Stomach smooth muscle (tissue), 2 donors: ENCODE data around the gene TJP3.
"Not testable (repeated sequence)": the region's sequence is repeated elsewhere in the genome, so short reads cannot be mapped to it uniquely, and the experiment has no call there.

Experiments used
- H3K27ac ChIP-seq: one replicate; pipeline ENCODE4 v1.7.0; 2013; ENCODE audit warnings: mild to moderate bottlenecking, low read length, inconsistent platforms
- H3K27me3 ChIP-seq, 2 donors: one replicate each; pipeline ENCODE4 v1.7.0; 2013; ENCODE audit warnings: low read length in 2 of 2; ENCODE audit not compliant: insufficient read depth in 2 of 2, control insufficient read depth in 1 of 2
- H3K36me3 ChIP-seq, 2 donors: one replicate each; pipeline ENCODE4 v1.7.0; 2013; ENCODE audit warnings: low read length in 2 of 2; ENCODE audit not compliant: control insufficient read depth in 2 of 2, insufficient read depth in 2 of 2
- H3K4me1 ChIP-seq: one replicate; pipeline ENCODE4 v1.7.0; 2013; ENCODE audit warnings: low read length; ENCODE audit not compliant: control insufficient read depth, insufficient read depth
- H3K4me3 ChIP-seq, 2 donors: one replicate each; pipeline ENCODE4 v1.7.0; 2013; ENCODE audit warnings: low read length in 2 of 2
- H3K9ac ChIP-seq, 2 donors: one replicate each; pipeline ENCODE4 v1.7.0; 2013; ENCODE audit warnings: low read length in 2 of 2, mild to moderate bottlenecking in 1 of 2
- H3K9me3 ChIP-seq, 2 donors: one replicate each; pipeline ENCODE4 v1.7.0; 2013; ENCODE audit warnings: low read length in 2 of 2; ENCODE audit not compliant: control insufficient read depth in 2 of 2
- donor health status: healthy.
- donor health status: Pancreatic carcinoma.

TJP3 gene

DNA sequence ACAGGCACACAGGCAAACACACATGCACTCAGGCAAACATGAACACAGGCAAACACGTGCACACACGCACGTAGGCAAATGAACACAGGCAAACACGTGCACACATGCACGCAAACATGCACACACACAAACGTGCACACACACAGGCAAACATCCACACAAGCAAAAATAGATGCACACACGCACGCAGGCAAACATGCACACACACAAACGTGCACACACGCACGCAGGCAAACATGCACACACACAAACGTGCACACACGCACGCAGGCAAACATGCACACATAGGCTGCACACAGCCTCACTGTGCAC is 41.7 kb upstream of the TJP3 start:
- not testable (repeated sequence) for H3K9ac ChIP-seq, H3K27me3 ChIP-seq
- peak overlapping the region; percentile 100 for H3K27ac ChIP-seq

DNA sequence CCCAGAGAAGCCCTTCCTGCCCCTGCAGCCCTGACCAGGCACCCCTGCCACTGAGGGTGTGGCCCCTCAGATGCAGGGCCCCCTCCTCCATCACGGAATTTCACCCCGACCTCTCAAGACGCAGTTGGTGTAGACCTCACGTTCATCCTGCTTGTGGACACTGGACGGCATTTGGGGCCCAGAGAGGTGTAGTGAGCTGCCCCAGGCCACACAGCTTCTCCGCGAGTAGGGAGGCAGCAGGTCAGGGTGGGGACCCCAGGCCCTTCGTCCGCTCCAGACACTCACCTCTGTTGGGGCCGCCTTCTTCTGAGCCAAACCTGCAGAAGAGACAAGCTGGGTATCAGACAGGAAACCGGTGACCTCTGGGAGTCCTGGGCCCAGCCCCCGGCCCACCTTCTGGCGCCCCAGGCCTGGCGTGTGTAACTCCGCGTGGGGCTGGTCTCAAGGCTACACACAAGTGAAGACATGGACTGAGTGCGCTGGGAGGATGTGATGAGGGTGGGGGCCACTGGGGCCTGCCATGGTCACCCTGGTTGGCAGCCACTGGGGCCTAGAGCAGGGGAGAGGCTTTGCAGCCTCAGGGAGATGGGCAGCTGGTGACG is 41.0 kb upstream of the TJP3 start:
- H3K27ac ChIP-seq = peak overlapping the region; percentile 100
- H3K27me3 ChIP-seq = no peaks in the 10 kb centered on the region
- H3K9ac ChIP-seq = peak overlapping the region in 1 of 2 donors; percentile 21
- H3K4me1 ChIP-seq = peaks cover 63% of the 10 kb centered on the region
- no peak overlapping the region for H3K4me3 ChIP-seq
- no peaks in the 10 kb centered on the region for H3K9me3 ChIP-seq
- peaks cover 18 to 29% of the 10 kb centered on the region in 2 donors for H3K36me3 ChIP-seq

More for the DNA sequence above, 41.7 kb upstream of the TJP3 start:
- H3K9me3 ChIP-seq, H3K4me3 ChIP-seq: not testable (repeated sequence)
- Histone ChIP-seq H3K36me3 (peaks cover 21 to 34% of the 10 kb centered on the region in 2 donors), H3K4me1 (peaks cover 57% of the 10 kb centered on the region)

DNA sequence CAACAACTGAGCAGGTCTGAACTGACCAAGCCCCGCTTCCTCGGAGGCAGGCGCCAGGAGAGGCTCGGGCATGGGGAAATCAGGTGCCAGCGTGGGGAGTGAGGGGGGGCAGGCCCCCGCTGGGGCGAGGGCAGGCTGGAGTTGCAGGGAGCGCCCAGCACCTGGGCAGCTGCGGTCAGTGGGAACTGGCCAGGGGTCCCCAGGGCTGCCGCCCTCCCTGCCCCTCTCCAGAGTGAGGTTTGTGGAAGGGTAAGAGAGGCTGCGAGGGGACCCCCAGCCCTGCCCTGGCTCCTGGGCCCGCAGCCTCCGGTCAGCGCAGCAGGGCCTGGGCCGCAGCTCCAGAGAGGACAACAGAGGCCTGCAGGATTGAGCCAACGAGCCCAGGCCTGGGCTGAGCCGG is 40.4 kb upstream of the TJP3 start:
- H3K4me3 ChIP-seq = peak overlapping the region in 1 of 2 donors; percentile 47
- H3K9ac ChIP-seq = peak overlapping the region; percentile 87 to 96
- H3K27me3 ChIP-seq = no peaks in the 10 kb centered on the region
- H3K36me3 ChIP-seq = peaks cover 18 to 28% of the 10 kb centered on the region in 2 donors
- H3K9me3 ChIP-seq = no peaks in the 10 kb centered on the region
- peak overlapping the region; percentile 100 for H3K27ac ChIP-seq
- H3K4me1 ChIP-seq = peaks cover 68% of the 10 kb centered on the region

DNA sequence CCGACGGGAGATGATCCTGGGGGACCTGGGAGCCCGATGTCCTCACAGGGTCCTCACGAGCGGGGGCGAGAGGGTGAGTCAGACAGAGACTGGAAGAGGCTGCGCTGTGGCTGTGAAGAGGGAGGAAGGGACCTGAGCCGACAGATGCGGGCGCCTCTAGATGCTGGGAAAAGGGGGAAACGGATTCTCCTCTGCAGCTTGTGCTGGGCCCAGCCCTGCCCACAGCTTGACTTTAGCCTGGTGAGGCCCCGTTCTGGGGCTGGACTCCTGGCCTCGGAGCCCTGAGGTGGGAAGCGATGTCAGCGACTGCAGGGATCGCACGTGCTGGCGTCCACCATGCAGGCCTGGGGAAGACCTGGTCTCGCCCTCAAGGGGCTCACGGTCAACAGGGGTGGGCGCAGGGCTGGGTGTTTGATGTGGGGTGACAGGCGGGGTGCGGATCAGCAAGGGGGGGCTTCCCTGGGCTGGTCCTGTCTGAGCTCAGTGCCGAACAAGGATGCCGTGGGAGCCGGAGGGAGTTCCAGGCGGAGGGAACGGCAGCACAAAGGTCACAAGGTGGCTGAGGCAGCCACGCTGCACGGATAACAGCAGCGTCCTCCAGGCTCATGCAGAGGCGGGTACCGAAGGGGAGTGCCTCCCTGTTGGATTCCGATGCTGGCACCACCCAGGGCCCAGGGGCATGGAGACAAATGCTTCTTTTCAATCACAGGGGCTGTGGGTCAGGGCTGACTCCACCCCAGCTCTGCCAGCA is 39.7 kb upstream of the TJP3 start:
- Histone ChIP-seq H3K27me3 (no peaks in the 10 kb centered on the region), H3K4me3 (peak overlapping the region; percentile 45 to 61), H3K9ac (peak overlapping the region; percentile 87 to 96), H3K9me3 (no peaks in the 10 kb centered on the region), H3K4me1 (peaks cover 73% of the 10 kb centered on the region), H3K27ac (peak overlapping the region; percentile 100), H3K36me3 (peaks cover 15 to 21% of the 10 kb centered on the region in 2 donors)

DNA sequence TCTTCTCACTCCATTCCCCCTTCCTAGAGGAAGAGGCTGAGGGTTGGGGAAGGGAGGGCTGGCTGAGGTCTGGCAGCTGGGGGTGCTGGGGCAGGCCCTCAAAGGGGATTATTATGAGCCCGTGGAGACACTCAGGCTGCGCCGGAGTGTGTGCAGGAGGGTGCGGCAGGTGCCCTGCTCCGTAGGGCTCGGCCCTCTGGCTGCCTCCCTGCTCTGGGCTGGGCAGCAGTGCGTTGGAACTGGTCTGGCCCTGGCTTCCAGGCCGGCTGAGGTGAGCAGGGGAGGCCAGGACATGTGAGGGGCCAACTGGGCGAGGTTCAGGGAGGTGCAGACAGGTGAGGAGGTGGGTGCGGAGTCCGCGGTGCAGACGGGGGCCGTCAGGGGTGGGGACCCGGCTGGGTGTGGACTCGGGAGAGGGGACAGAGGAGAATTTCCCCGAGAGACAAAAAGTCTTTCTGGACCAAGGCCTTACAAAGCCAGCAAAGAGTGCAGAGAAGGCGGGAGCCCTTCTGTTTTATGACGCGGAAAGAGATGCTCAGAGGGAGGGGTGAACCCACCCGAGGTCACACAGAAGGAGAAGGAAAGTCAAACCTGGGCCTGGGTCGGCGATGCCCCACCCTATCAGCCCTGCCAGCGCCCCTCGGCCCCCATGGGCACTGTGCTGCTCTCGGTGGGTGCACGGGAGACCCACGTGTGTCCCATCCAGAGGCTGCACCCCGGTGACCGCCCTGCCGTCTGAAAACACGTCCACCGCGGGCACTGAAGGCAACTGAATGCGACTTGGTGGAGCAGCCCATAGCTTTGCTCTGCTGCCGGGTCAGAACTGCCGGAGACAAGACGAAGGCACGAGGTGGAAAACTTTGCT is 38.9 kb upstream of the TJP3 start:
- peaks cover 0 to 3% of the 10 kb centered on the region in 2 donors for H3K9me3 ChIP-seq
- H3K4me3 ChIP-seq = peak overlapping the region; percentile 61 to 62
- peak overlapping the region; percentile 100 for H3K27ac ChIP-seq
- no peaks in the 10 kb centered on the region for H3K27me3 ChIP-seq
- H3K36me3 ChIP-seq = peaks cover 8 to 15% of the 10 kb centered on the region in 2 donors
- H3K9ac ChIP-seq = peak overlapping the region; percentile 87 to 96
- peaks cover 73% of the 10 kb centered on the region for H3K4me1 ChIP-seq

DNA sequence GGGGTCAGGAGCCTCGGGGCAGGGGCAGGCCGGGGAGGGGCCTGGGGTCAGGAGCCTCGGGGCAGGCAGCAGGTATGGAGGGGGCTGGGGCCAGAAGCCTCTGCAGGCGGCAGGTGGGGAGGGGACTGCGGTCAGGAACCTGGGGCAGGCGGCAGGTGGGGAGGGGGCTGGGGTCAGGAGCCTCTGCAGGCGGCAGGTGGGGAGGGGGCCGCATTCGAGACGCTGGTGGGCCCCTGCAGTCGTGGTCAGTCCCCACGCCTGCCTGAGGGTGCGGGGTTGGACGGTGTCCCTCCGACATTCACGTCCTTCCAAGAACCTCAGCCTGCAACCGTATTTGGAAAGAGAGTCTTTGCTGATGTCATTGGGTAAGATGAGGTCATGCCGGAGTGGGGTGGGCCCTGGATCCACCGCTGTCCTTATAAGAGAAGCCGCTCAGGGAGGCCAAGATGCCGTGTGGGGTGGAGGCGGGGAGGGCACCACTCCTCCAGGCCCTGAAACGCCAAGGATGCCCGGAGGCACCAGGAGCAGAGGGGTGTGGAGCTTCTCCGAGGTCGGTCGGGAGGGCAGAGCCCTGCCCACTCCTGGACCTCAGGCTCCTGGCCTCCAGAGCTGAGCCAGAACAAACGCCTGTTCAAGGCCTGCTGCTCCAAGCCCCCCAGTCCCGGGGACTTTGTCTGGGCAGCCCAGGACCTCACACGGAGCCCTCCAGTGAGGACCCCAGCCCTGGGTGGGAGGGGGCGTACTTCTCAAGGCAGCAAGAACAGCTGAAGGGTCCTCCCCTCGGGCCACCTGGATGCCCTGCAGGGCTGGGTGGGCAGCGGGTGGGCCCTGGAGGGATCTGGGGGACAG is 38.0 kb upstream of the TJP3 start:
- Histone ChIP-seq H3K4me1 (peaks cover 78% of the 10 kb centered on the region), H3K27ac (peak overlapping the region; percentile 100), H3K4me3 (peak overlapping the region; percentile 62 to 75), H3K36me3 (peaks cover 8 to 10% of the 10 kb centered on the region in 2 donors), H3K9ac (peak overlapping the region; percentile 96 to 99), H3K9me3 (peaks cover 0 to 3% of the 10 kb centered on the region in 2 donors), H3K27me3 (no peaks in the 10 kb centered on the region)

DNA sequence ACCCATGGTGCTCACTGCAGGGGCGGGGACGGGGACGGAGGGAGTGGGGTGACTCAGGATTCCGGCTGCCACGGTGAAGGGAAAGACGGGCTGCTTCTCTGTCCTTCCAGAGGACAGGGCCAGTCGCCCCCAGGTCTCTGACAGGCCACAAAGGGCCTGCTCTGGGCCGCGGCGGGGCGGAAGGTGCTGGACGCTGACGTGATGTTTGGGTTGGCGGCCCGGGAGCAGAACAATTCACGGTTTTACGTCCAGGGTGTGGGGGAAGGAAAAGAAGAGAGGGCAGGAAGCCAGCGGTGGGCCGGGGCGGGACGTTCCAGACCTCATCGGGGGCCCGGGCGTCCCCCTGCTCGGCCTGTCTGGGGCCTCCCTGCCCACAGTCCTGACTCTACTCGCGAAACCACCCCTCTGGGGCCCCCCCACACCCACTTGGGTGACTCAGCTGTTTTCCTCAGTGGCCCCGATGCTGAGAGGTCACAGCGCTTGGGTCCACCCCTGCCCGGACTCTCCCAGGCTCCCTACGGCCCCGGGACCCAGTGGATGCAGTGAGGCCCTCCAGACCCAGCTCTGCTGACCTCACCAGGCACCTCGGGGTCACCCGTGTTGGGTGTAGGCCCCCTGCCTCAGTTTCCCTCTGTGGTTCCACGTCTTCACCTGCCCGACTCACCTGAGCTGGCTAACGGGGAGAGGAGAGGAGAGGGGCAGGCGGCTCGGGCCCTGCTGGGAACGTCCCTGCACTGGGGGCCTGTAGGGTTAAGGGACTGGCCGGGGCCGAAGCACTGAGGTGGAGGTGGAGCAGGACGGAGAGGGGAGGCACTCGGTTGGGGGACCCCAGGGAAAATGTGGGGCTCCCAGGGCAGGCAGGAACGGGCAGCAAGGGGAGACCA is 37.1 kb upstream of the TJP3 start:
- peak overlapping the region; percentile 100 for H3K27ac ChIP-seq
- H3K27me3 ChIP-seq = no peaks in the 10 kb centered on the region
- peak overlapping the region; percentile 96 to 99 for H3K9ac ChIP-seq
- peaks cover 0 to 3% of the 10 kb centered on the region in 2 donors for H3K9me3 ChIP-seq
- peak overlapping the region; percentile 54 to 75 for H3K4me3 ChIP-seq
- H3K4me1 ChIP-seq = peaks cover 82% of the 10 kb centered on the region
- peaks cover 8 to 10% of the 10 kb centered on the region in 2 donors for H3K36me3 ChIP-seq

DNA sequence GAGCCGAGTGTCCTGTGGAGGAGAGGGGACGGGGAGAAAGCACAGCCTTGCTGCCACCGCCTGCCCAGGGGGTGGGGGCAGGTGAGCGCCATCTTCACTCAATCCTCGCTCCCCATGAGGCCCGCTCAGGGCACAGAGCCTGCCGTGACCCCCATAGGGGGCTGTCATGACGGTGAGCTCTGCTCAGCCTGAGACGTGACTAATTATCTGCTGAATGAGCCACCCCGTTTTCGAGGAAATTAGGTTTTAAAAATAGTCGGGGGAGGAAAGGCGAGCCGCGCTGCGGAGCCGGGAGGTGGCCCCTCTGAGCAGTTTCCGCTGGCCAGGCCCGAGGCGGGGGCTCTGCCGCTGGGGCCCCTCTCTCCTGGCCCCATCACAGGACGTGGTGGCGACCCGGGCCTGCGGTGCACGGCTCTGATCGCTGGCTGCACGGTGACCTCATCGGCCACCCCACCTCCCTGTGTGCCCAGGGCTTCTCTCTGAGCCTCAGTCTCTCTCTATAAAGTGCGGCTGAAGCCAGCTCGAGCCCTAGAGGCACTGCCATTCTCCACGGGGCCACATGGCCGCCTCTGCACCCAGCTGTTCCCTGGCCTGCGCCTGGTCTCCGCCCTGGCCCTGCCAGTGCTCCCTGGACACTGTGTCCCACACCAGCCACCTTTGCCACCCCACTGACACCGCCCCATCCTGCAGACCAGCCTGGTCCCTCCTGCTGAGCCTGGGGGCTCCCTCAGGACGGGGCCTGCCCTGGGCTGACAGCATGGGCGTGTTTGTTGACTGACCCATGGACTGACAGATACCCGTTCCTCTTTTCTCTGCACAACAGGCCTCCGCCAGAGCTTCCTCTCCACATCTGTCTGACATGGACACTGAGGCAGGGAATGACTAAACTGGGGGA is 36.3 kb upstream of the TJP3 start:
- peaks cover 76% of the 10 kb centered on the region for H3K4me1 ChIP-seq
- H3K4me3 ChIP-seq = peak overlapping the region; percentile 54 to 75
- peaks cover 0 to 4% of the 10 kb centered on the region in 2 donors for H3K36me3 ChIP-seq
- H3K9ac ChIP-seq = peak overlapping the region; percentile 96 to 99
- no peaks in the 10 kb centered on the region for H3K27me3 ChIP-seq
- H3K27ac ChIP-seq = peak overlapping the region; percentile 100
- H3K9me3 ChIP-seq = peaks cover 0 to 3% of the 10 kb centered on the region in 2 donors

DNA sequence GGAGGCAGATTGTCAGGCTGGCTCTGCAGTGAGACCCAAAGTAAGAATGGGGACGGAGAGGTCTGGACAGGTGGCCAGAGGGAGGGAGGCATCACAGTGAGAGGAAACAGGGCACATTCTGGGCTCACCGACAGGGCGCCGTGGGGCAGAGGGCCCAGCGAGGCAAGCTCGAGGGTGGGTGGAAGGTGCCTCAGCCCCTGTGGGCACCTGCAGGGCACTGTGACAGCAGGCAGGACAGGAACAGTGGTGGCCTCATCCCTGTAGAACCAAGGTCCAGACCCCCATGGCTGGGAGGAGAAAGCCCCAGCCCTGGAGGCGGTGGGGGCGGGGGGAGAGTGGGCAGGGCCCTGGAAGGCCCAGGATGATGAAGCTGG is 35.6 kb upstream of the TJP3 start:
- H3K27me3 ChIP-seq = no peaks in the 10 kb centered on the region
- peaks cover 70% of the 10 kb centered on the region for H3K4me1 ChIP-seq
- peak overlapping the region in 1 of 2 donors; percentile 75 for H3K4me3 ChIP-seq
- peaks cover 0 to 2% of the 10 kb centered on the region in 2 donors for H3K36me3 ChIP-seq
- H3K9me3 ChIP-seq = peaks cover 0 to 3% of the 10 kb centered on the region in 2 donors
- peak overlapping the region in 1 of 2 donors; percentile 99 for H3K9ac ChIP-seq
- H3K27ac ChIP-seq = peak overlapping the region; percentile 100
